ENCODE data around the gene TMOD1. TPM values are rescaled to one million over a fixed set of nuclear protein-coding genes. Genes with fewer than 3 reads are reported as not detected.
A peak's percentile ranks its signal among the peaks of the same experiment; 100 is the strongest.

TMOD1 gene
- total and polyA plus RNA-seq, 10 of the 15 experiments (the other 5 are each of a cell fraction or from before 2014, with no cell fraction given), result 4.0 to 44.1 (median 15.4) TPM

DNA sequence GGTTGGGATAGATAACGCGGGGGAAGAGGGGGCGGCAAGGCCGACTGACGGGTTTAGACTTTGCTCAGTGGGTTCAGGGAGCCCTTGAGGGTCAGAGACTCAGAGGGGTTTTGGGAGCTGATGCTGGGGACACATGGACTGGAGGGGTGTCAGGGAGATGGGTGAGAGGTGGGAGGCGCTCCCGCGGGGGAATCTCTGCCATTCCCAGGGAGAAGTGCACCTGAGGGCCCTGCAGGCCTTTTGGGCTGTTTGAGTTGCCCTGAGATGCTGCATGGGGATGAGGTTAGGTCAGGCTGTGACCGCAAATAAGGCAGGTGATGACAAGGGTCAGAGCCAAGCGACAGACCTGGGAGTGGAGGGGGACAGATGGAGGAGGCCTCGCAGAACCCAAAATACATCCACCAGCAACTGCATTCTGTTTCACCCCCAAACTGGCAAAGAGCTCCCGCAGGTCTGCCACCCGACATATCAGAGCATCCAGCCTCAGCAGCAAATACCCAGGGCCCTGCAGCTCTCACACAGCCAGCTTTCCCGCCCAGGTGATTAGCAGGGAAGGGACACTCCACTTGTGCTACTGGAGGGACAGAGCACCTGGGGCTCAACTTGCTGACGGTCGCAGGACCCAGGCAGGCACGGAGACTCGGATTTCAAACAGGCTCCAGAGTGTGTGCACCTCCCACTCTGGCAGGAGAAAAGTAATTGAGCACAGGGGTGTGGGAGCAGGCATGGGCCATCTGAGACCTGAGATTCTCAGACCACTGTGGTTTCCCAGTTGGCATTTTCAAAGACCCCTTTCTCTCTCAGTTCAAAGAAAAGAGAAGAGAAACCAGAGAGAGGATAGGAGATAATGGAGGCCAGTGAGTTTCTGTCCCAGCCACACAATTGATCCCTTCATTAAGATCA lies 26.4 kb downstream of the TMOD1 start (continued):
- TF ChIP-seq, protein P1, sequence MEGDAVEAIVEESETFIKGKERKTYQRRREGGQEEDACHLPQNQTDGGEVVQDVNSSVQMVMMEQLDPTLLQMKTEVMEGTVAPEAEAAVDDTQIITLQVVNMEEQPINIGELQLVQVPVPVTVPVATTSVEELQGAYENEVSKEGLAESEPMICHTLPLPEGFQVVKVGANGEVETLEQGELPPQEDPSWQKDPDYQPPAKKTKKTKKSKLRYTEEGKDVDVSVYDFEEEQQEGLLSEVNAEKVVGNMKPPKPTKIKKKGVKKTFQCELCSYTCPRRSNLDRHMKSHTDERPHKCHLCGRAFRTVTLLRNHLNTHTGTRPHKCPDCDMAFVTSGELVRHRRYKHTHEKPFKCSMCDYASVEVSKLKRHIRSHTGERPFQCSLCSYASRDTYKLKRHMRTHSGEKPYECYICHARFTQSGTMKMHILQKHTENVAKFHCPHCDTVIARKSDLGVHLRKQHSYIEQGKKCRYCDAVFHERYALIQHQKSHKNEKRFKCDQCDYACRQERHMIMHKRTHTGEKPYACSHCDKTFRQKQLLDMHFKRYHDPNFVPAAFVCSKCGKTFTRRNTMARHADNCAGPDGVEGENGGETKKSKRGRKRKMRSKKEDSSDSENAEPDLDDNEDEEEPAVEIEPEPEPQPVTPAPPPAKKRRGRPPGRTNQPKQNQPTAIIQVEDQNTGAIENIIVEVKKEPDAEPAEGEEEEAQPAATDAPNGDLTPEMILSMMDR (IDR thresholded peaks at IDR 0.05 in 2 of 3, conservative IDR thresholded peaks at IDR 0.05 in 1 of 3; ENCODE audit: control insufficient read depth in 2 of 3, extremely low read depth in 1 of 3, insufficient read depth in 1 of 3, low read depth in 3 of 3, low read length in 3 of 3), result no peak
- TF ChIP-seq BCL3 (IDR thresholded peaks at IDR 0.05; ENCODE audit: borderline replicate concordance, insufficient read depth, low read depth, low read length, poor library complexity, severe bottlenecking) (no peak), POLR2AphosphoS2 (IDR thresholded peaks at IDR 0.05; ENCODE audit: low read depth, low read length) (no peak), NR2F1 (conservative IDR thresholded peaks at IDR 0.05) (no peak), FOXM1 (IDR thresholded peaks at IDR 0.05; ENCODE audit: low read depth, low read length) (no peak; the same call in 1 of the 2 replicates), ZNF592 (IDR thresholded peaks at IDR 0.05) (no peak), HDGF (IDR thresholded peaks at IDR 0.05) (no peak), WRNIP1 (IDR thresholded peaks at IDR 0.05; ENCODE audit: borderline replicate concordance, low read depth, low read length) (no peak), ZNF24 (IDR thresholded peaks at IDR 0.05) (no peak), EZH2 (IDR thresholded peaks at IDR 0.05; ENCODE audit: borderline replicate concordance, control insufficient read depth, low read depth, low read length) (no peak), PKNOX1 (IDR thresholded peaks at IDR 0.05) (no peak), HDAC6 (IDR thresholded peaks at IDR 0.05; ENCODE audit: unreplicated experiment) (no peak), ZBED1 (IDR thresholded peaks at IDR 0.05; ENCODE audit: borderline replicate concordance) (no peak), ZNF384 (IDR thresholded peaks at IDR 0.05; ENCODE audit: borderline replicate concordance, low read depth, low read length) (no peak), MTA3 (IDR thresholded peaks at IDR 0.05; ENCODE audit: borderline replicate concordance, low read length) (peak; percentile 68; the same call in 1 of the 2 replicates), CBX5 (IDR thresholded peaks at IDR 0.05; ENCODE audit: low read depth) (no peak)
- TF ChIP-seq, protein P2, sequence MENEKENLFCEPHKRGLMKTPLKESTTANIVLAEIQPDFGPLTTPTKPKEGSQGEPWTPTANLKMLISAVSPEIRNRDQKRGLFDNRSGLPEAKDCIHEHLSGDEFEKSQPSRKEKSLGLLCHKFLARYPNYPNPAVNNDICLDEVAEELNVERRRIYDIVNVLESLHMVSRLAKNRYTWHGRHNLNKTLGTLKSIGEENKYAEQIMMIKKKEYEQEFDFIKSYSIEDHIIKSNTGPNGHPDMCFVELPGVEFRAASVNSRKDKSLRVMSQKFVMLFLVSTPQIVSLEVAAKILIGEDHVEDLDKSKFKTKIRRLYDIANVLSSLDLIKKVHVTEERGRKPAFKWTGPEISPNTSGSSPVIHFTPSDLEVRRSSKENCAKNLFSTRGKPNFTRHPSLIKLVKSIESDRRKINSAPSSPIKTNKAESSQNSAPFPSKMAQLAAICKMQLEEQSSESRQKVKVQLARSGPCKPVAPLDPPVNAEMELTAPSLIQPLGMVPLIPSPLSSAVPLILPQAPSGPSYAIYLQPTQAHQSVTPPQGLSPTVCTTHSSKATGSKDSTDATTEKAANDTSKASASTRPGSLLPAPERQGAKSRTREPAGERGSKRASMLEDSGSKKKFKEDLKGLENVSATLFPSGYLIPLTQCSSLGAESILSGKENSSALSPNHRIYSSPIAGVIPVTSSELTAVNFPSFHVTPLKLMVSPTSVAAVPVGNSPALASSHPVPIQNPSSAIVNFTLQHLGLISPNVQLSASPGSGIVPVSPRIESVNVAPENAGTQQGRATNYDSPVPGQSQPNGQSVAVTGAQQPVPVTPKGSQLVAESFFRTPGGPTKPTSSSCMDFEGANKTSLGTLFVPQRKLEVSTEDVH (IDR thresholded peaks at IDR 0.05; ENCODE audit: low read depth, partially characterized antibody), result no peak
